KOPT-K1 (cell line): ENCODE results near the gene MEF2A.
A peak's percentile ranks its signal among the peaks of the same experiment; 100 is the strongest.

Source experiments
- H3K27ac ChIP-seq: fragments of 200-600 bp; sonication (generic); 2 replicates; pipeline ENCODE4 v1.5.1; 2016; ENCODE audit warnings: antibody characterized with exemption, mild to moderate bottlenecking, low read depth, low read length; ENCODE audit not compliant: poor library complexity, severe bottlenecking
- H3K36me3 ChIP-seq: fragments of 200-600 bp; sonication (generic); 2 replicates; pipeline ENCODE4 v1.5.1; 2017; ENCODE audit warnings: antibody characterized with exemption, mild to moderate bottlenecking, low read length, moderate library complexity; ENCODE audit not compliant: insufficient read depth
- H3K9me3 ChIP-seq: fragments of 200-600 bp; sonication (generic); 2 replicates; pipeline ENCODE4 v1.5.1; 2017; ENCODE audit warnings: antibody characterized with exemption, low read length, mild to moderate bottlenecking; ENCODE audit not compliant: insufficient read depth, poor library complexity, severe bottlenecking

The MEF2A gene

GRCh38 chr15:99673111-99673510 is 107.3 kb downstream of the MEF2A start:
- Histone ChIP-seq H3K9me3 (no peaks in the 10 kb centered on the region), H3K27ac (no peak overlapping the region), H3K36me3 (peaks cover 62% of the 10 kb centered on the region)

DNA sequence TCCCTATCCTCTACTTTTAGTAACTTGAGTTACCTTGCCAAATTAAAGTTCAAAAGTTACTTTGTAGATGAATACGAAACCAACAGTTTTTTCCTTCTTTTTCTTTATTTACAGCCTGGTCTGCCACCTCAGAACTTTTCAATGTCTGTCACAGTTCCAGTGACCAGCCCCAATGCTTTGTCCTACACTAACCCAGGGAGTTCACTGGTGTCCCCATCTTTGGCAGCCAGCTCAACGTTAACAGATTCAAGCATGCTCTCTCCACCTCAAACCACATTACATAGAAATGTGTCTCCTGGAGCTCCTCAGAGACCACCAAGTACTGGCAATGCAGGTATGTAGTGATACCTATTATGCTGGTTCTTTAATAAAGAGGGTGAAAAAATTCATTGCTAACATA is 108.5 kb downstream of the MEF2A start:
- Histone ChIP-seq H3K27ac (no peak overlapping the region), H3K9me3 (no peaks in the 10 kb centered on the region), H3K36me3 (peaks cover 73% of the 10 kb centered on the region)

- peaks cover 78% of the 10 kb centered on the region for H3K36me3 ChIP-seq
- no peaks in the 10 kb centered on the region for H3K9me3 ChIP-seq
- no peak overlapping the region for H3K27ac ChIP-seq
Measured at GRCh38 chr15:99677540-99678134, 111.9 kb downstream of the MEF2A start.

DNA sequence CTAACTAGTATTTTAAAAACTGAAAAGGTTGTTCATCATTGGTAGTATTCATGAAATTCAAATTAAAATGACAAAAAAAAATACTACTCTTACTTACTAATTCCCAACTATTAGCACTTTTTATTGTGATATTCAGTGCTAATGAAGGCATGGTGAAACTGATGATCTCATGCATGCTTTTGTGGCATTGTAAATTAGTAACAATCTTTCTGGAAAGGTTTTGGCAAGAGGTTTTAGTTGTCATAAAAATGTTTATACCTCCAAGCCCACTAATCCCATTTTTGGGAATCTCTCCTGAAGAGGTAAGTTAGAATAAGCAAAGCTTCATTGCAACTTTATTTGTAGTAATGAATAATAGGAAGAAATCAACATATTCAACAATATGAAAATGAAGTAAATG is 114.5 kb downstream of the MEF2A start:
- Histone ChIP-seq H3K9me3 (peaks cover 18% of the 10 kb centered on the region), H3K27ac (no peak overlapping the region), H3K36me3 (peaks cover 81% of the 10 kb centered on the region)

DNA sequence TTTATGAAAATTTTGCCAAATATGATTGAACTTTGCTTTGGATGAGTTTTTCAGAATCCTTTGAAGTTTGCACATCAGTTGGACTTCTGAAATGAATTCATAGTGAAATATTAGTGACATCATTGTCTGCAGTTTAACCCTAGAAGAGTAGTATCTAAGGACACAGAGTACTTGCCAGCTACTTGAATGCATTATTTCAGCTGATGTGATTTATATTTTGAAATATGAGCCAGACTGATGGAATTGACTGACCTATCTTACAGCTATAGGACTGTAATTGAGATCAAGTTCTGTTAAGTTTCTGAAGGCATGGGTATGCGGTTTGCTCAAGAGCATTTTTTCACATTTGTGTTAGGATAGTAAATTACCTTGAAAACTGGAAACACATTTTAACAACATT is 116.2 kb downstream of the MEF2A start:
- H3K27ac ChIP-seq = no peak overlapping the region
- H3K36me3 ChIP-seq = peaks cover 81% of the 10 kb centered on the region

DNA sequence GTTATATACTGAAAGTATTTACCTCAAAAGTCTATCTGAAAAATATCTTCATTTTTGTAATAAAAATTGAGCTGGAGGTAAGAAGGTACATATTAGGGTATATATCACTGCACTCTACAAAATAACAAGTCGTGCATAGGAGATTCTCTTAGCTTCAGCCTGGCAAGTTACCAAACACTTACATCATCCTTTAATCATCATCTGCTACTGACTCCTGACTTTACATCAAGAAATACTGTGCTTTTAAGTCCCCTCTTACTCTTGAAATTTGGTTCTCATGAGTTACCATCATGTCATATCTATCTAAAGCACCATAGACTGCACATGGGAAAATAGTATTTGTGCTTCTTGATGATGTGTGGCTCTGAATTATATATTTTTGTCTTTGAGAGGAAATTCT is 116.7 kb downstream of the MEF2A start:
- Histone ChIP-seq H3K9me3 (peaks cover 40% of the 10 kb centered on the region), H3K27ac (no peak overlapping the region), H3K36me3 (peaks cover 81% of the 10 kb centered on the region)

More for the DNA sequence above, 116.2 kb downstream of the MEF2A start:
- peaks cover 35% of the 10 kb centered on the region for H3K9me3 ChIP-seq

DNA sequence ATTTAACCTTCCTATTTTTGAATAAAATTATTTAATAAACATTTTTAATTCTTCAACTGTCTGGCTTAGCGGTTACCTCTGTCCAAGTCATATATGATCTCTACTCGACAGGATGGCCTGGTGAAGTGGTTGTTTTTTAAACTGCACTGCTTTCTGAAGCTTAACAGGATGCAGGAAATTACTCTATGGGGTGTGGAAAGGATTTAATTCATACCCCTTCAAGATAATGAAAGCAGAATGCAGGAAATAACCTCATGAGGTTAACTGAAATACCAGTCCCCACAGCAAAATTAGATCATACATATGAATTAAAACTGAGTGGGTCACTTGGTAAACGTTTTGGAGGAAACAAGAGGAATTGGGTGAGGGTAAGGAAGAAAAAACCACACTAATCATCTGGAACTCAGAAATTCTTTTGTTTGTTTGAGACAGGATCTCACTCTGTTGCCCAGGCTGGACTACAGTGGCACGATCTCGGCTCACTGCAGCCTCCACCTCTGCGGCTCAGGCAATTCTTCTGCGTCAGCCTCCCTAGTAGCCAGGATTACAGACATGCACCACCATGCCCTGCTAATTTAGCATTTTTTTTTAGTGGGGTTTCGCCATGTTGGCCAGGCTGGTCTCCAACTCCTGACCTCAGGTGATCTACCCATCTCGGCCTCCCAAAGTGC is 117.4 kb downstream of the MEF2A start:
- Histone ChIP-seq H3K27ac (peak overlapping the region; percentile 51), H3K36me3 (peaks cover 84% of the 10 kb centered on the region)

GRCh38 chr15:99686290-99686689 is 120.5 kb downstream of the MEF2A start:
- Histone ChIP-seq H3K27ac (no peak overlapping the region), H3K9me3 (peaks cover 40% of the 10 kb centered on the region), H3K36me3 (peaks cover 90% of the 10 kb centered on the region)

More for the DNA sequence above, 117.4 kb downstream of the MEF2A start:
- H3K9me3 ChIP-seq = peaks cover 40% of the 10 kb centered on the region

DNA sequence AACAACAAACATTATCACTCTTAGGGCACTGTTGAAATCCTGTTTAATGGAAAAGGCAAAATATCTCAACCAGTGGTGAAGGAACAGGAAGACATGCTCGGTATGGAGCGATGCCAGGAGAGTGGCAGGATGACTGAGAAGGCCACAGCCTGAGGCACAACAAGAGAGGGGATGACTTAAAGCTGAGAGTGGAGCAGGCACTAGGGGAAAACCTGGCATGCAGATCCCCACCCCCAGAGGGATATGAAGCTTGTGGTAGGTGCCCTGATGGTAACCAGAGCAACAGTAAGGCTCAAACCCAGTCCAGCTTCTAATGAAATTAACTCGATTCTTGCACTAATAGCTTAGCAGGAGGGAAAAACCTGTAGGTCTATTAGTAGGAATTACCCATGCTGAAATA is 127.0 kb downstream of the MEF2A start:
- H3K36me3 ChIP-seq = peaks cover 97% of the 10 kb centered on the region
- no peak overlapping the region for H3K27ac ChIP-seq
- no peaks in the 10 kb centered on the region for H3K9me3 ChIP-seq

DNA sequence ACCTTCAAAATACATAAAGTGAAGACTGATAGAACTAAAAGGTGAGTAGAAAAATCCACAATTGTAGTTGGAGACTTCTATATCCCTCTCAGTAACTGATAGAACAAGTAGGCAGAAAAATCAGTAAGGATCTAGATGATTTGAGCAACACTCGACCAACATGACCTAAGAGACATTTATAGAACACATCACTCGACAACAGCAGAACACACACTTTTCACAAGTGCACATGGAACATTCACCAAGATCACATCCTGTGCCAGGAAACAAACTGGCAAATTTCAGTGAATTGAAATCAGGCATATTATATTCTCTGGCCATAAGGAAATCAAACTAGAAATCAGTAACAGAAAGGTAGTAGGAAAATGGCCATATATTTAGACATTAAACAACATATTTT is 130.3 kb downstream of the MEF2A start:
- Histone ChIP-seq H3K9me3 (no peaks in the 10 kb centered on the region), H3K27ac (no peak overlapping the region), H3K36me3 (peaks cover 65% of the 10 kb centered on the region)

DNA sequence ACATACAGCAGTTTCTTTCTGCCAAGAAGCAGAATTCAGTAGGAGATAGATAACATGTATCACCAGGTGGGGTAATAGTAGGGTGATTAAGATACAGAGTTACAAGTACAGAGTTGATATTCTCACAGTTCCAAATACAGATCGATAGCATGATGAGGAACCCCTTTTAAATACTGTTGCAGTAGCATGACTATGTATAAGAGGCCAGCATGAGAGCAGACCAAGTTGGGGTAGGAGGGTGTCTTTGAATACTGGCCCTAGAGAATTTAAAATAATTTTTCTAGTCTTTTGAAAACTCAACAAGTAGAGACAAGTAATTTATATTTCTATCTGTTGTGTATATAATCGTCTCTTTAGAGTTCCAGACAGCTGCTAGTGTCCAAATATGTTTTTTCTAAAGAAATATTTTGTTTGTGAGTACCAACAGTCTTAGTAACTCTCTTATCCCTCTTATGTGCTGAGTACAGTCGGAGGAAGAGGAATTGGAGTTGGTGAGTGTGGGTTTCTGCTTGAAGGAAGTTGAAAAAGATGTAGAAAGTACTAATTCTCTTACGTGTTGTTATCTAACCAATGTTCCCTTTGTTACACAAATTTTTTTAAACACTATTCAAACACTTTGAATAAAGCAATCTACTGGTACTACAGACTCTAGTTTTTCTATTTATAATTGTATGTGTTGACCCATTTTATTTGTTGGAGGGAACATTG is 137.3 kb downstream of the MEF2A start:
- H3K27ac ChIP-seq = peak overlapping the region; percentile 2
- H3K36me3 ChIP-seq = no peaks in the 10 kb centered on the region
- H3K9me3 ChIP-seq = no peaks in the 10 kb centered on the region

GRCh38 chr15:99703603-99704443 is 138.0 kb downstream of the MEF2A start:
- Histone ChIP-seq H3K27ac (peak overlapping the region; percentile 23), H3K36me3 (peaks cover 4% of the 10 kb centered on the region; the same call in 1 of the 2 replicates), H3K9me3 (no peaks in the 10 kb centered on the region)

GRCh38 chr15:99704444-99704838 is 138.7 kb downstream of the MEF2A start:
- Histone ChIP-seq H3K27ac (peak overlapping the region; percentile 23), H3K36me3 (peaks cover 6% of the 10 kb centered on the region), H3K9me3 (no peaks in the 10 kb centered on the region)

- Histone ChIP-seq H3K9me3 (no peaks in the 10 kb centered on the region), H3K27ac (peak overlapping the region; percentile 61), H3K36me3 (peaks cover 28% of the 10 kb centered on the region)
Measured at GRCh38 chr15:99706557-99707303, 140.9 kb downstream of the MEF2A start.
